HG02884 (cell line): ENCODE data around the gene EIF2B4.
"Not testable (repeated sequence)": the region's sequence is repeated elsewhere in the genome, so short reads cannot be mapped to it uniquely, and the experiment has no call there.

Source experiments
- ATAC-seq: cut with Tn5 transposase; IDR thresholded peaks from one replicate; pipeline ENCODE4 v1.9.1; 2021; ENCODE audit warnings: mild to moderate bottlenecking, moderate library complexity; ENCODE audit not compliant: unreplicated experiment

Gene EIF2B4

GRCh38 chr2:27350106-27350693 is 19.9 kb downstream of the EIF2B4 start:
- no peak for ATAC-seq

- ATAC-seq: no peak
Observed at GRCh38 chr2:27347641-27348040, 22.5 kb downstream of the EIF2B4 start.

GRCh38 chr2:27336173-27336572 is 34.0 kb downstream of the EIF2B4 start:
- ATAC-seq: no peak

- ATAC-seq: no peak
Observed at GRCh38 chr2:27335311-27335710, 34.8 kb downstream of the EIF2B4 start.

- ATAC-seq: no peak
Observed at GRCh38 chr2:27324720-27325119, 45.4 kb downstream of the EIF2B4 start.

- ATAC-seq: no peak
Observed at GRCh38 chr2:27323596-27324285, 46.4 kb downstream of the EIF2B4 start.

- peak; percentile 87 for ATAC-seq
Observed at GRCh38 chr2:27322766-27323595, 47.2 kb downstream of the EIF2B4 start, which contains the start of gene MPV17. MPV17 (minus strand) TSS chr2:27323097; CDS start chr2:27322517, 580 bp downstream.

- ATAC-seq: peak; percentile 9
Observed at GRCh38 chr2:27322301-27322765, 47.8 kb downstream of the EIF2B4 start.

GRCh38 chr2:27320958-27321543 is 49.1 kb downstream of the EIF2B4 start:
- ATAC-seq: no peak

- not testable (repeated sequence) for ATAC-seq
Observed at GRCh38 chr2:27319839-27320238, 50.3 kb downstream of the EIF2B4 start.

GRCh38 chr2:27316655-27317412 is 53.3 kb downstream of the EIF2B4 start:
- ATAC-seq: no peak

- no peak for ATAC-seq
Observed at GRCh38 chr2:27315122-27315521, 55.0 kb downstream of the EIF2B4 start.

- ATAC-seq: no peak
Observed at GRCh38 chr2:27314709-27315108, 55.4 kb downstream of the EIF2B4 start.
